NCI-H2171 (cell line): ENCODE measurements around the gene TMEM132D.
"Not testable (repeated sequence)": the region's sequence is repeated elsewhere in the genome, so short reads cannot be mapped to it uniquely, and the experiment has no call there.

Experiments
- DNase-seq: peaks from one replicate; lab custom pipeline; 2025; lab: John Stamatoyannopoulos, UW

TMEM132D gene

DNA sequence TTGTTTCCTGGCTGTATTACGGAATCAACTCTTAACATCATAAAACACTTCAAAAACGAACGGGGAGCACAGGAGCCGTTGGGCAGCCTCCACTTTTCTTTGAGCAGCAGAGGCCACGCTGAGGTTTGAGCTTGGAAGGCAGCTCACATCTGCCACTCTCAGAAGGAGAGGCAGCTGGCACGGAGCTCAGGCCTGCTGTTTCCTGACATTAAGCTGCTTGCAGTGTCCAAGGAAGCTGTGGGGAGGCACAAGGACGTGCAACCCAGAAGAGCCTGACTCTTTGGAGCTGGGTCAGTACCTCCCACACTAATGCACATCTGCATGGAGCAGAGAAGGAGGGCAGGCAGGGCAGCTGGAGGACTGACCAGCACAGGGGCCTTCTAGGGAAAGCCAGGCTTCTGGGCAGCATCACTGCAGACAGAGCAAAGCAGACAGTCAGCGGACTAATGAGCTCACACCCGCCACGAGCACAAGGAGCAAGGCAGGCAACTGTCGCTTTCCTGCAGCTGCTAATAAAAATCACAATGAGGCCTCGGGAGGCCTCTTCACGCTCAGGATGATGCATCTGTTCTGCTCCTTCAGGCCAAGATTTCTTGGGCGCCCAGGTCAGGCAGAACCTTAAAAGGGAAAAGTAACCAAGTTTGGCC is 839.5 kb downstream of the TMEM132D start:
- DNase-seq: peak; percentile 5

DNA sequence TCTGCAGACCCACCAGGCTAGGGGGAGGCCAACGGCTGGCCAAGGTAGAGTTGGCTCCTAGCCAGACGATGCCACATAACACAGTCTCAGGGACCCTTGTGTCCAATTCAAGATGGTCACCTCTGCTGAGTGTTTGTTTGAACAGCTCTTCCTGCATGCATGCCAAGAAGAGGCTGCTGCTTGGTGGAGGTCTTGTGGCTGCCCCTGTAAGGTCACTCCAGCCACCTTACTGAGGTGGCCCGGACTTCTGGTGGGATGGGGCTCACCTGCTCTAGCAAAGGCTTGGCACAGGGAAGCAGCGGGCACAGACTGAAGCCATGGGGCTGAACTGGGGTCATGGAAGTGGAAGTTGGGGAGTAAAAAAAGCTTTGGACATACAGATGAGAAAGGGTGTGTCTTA is 840.2 kb downstream of the TMEM132D start:
- no peak for DNase-seq

DNA sequence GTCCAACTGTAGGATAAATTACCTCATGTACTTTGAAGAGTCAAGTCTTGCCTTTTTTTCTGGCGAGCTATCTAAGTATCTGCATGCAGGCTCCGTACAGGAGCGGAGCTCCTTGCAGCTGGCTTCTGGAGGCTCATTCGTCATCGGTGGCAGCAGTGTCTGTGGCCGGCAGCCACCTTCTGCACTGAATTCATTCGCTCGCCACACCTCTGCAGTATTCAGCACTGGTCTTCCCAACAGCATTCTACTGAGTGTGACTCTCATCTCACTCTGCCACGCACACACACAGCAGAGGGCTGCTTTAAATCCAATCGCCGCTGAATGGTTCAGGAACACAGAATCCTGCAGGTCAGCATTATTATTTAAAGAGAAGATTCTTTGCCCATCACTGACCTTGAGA is 850.6 kb downstream of the TMEM132D start:
- no peak for DNase-seq

- DNase-seq: no peak
These were observed 851.5 kb downstream of the TMEM132D start for GRCh38 chr12:129052373-129052772.

DNA sequence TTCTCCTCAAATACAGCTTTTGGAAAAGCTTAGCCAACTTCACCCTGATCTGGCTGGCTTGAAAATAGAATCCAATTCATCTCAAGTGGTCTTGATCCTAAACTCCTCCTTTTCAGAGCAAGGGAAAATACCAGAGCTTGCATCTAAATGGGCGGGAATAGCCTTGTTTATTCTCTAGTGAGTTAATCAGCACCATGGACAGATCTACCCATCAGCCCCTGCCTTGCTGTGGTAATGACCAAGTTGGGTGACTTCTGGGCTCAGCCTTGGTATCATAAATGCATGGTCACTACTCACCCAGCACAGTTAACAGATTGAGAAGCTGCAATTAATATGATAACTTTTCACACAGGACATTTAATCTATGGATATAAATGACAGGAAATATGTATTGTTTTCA is 853.9 kb downstream of the TMEM132D start:
- DNase-seq: no peak

GRCh38 chr12:129043334-129043733 is 860.5 kb downstream of the TMEM132D start:
- DNase-seq: not testable (repeated sequence)

DNA sequence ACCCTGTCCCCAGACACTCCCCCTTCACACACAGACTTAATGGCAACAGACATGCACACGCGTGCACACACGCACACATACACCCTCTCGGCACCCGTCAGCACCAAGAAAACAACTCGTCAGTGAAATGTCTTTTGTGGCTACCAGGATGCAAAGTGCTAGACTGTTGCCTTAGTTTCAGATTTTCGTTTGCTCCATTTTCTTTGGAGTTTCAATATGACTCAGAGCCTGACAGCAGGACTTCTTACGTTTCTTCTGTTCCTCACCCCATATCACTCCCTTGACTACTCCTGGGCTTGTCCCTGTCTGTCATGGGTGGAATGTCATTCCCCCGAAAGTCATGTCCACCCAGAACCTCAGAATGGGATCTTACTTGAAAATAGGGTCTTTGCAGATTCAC is 867.7 kb downstream of the TMEM132D start:
- DNase-seq: no peak

- DNase-seq: no peak
These were observed 869.1 kb downstream of the TMEM132D start for GRCh38 chr12:129034558-129035289.

GRCh38 chr12:129028844-129029243 is 875.0 kb downstream of the TMEM132D start:
- no peak for DNase-seq

DNA sequence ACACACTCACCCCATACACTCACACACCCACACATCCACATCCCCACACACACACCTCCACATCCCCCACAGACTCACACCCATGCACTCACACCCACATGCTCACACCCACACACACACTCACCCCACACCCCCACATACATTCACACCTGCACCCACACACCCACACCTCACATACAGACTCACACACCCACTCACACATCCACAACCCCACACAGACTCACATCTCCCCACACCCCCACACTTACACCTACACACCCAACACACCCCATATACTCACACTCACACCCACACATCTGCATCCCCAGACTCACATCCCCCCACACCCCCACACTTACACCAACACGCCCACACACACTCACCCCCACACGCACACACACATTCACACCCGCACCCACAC is 878.8 kb downstream of the TMEM132D start:
- no peak for DNase-seq
